Endometrial microvascular endothelial cells (primary cell): ENCODE results near the gene ME3. TPM values are rescaled to one million over a fixed set of nuclear protein-coding genes. Genes with fewer than 3 reads are reported as not detected.
"Not testable (repeated sequence)": the region's sequence is repeated elsewhere in the genome, so short reads cannot be mapped to it uniquely, and the experiment has no call there.

Experiments
- in situ Hi-C: cut with HindIII; loops from 2 replicates; pipeline ENCODE4 v1.10.0; 2017; ENCODE audit warnings: low sequenced_read_pairs, low pct_unique_long_range_greater_than_20kb; ENCODE audit errors: inconsistent ontology term
- total RNA-seq: library from RNA; depleted of rRNA; stranded (reverse); fragments of >200 nt; gene quantifications from one replicate; pipeline ENCODE4 v1.2.3, GENCODE V29; 2015; ENCODE audit errors: inconsistent ontology term

Gene ME3
- total RNA-seq, 1 donor from 2014 or later = 44.4 TPM

DNA sequence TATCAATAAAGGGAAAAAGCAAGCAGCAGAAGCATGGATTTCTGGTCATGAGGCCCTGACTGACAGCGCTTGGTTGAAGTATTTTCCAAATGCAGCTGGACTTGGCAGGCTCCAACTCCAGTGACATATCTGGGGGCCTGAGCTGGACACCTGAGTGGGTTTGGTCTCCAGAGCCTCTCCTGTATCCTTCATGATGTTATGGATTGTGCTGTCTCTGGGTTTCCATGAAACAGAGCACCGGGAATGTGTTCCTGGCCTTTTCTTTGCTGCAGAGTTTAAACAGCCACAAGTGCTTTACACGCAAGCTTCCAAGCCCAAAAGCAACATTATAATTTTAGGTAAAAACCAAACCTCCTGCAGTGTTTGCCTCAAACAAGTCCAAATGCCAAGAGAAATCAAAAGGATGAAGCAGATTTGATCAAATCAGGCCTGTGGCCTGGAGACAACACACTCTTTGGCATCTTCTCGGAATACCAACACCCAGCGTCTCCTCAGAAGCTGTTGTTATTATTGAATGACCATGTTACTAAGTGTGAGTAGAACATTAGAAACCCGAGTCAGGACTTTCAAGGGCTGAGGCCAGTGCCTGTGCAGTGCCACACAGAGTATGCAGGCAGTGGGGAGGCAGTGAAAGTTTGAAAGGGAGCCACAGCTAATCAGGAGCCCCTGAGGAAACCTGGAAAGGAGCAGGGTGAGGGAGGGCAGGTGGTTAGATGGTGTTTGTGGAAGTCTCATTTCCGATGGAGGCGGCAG lies 42.0 kb downstream of the ME3 start:
- in situ Hi-C loops = loop anchor here (25.0 kb wide), 1 partner anchor 157 kb away; no protein-coding TSS in a partner anchor

DNA sequence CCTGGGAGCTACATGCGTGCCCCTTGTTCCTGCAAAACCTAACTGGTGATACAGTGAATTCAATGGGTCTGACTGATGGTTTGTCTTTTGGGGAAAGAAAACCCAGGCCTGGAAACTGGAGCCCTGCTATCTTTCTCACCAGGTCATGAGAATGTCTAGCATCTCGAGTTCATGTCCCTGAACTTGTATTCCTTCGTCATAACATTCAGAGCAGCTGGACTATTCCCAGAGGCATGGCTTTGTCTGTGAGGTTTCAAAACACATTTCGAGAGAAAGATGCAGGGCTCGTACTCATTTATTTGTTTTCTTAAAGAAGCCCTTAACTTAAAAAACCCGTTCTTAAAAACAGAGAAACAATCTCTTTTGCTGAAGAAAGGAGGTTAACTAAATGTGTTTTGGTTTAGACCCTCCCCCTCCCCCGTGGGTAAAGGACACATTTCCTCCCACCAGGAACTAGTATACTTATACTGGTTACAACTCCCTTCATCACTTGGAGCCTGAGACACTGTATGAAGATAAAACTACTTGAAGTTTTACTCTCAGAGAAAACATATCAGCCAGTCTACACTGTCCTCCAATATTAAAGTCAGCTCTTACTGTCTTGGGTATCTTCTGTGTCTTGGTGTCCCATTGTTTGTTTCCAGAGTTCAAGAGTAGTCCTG lies 43.2 kb downstream of the ME3 start:
- in situ Hi-C loops = loop anchor here (25.0 kb wide), 1 partner anchor 158 kb away; no protein-coding TSS in a partner anchor

DNA sequence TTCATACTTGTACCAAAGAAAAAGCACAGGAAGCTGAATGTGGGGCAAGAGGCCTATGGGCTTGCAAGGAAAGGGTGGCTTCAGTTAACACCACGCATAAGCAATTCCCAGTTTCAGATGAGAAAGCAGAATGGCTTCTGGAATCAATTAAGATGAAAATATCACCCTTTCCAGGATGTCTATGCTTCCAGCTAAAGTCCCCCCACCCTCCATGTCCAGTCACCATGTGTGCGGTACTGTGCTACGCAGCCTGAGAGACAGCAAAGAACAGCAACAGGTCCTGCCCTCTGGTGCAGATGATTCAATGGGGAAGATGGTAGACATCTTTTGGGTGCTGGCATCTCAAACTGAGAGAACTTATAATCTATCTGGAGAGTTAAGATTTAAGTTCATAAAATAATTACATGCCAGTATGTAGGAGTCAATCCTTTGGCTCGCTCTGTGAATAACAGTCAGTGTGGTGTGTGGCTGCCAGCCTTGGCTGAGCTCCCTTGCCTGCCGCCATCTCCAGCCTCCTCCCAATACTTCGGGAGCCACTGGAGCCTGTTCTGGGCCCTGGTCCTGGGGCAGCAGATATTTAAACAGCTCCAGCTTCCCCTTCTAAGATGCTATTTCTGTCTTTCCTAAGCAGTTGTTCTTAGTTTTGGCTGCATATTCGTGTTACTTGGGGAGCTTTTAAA lies 44.5 kb downstream of the ME3 start:
- in situ Hi-C loops = loop anchor here (25.0 kb wide), 1 partner anchor 159 kb away; no protein-coding TSS in a partner anchor

DNA sequence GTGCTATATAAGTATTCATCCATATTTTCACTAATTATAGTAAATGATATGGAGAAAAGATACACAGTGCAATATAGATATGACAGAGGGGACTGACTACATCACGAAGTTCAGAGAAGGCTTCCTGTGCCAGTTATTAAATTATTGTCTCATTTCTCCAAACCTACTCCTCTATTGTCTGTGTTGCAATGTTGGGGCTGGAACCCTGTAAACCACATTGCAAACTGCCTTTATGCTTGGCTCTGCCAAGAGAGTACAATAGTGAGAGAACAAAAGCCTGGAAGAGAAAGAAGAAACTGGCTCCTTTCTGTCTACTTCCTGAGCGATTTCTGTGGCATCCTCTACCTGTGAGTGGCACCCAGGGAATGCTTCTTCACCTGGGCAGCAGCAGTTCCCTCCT lies 46.4 kb downstream of the ME3 start:
- in situ Hi-C loops = loop anchor here (25.0 kb wide), 1 partner anchor 161 kb away; no protein-coding TSS in a partner anchor

DNA sequence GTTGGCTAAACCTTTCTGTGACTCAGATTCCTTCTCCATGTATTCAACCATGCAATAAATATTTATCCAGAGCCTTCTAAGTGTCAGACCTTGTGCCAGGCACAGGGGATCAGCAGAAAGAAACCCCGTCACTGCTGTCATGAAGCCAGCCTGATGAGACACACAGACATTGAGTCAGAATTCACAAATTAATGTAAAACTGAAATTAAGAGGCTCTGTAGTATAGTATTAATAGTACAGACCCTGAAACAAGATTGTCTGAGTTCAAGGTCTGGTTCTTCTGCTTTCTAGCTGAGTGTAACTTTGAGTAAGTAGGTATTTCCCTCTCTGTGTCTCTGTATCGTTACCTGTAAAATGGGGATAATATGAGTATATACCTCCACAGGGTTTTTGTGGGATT lies 46.9 kb downstream of the ME3 start:
- in situ Hi-C loops = loop anchor here (25.0 kb wide), 1 partner anchor 162 kb away; no protein-coding TSS in a partner anchor

DNA sequence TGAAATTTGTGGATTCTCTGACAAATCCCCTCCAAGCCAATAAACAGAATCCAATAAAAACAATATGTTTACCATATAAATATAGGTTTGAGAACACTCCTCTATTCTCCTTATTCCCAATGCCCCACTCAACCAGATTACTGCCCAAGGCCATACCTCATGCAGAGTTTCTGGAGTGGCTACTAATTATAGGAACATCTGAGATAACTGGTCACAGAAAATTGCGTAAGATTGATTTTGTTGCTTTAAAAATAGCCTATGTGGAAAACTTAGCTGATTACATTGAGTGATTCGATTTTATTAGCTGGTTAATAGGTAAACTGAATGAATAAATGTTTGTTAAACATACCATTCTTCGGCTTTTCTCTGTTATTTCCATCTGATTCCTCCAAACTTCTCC lies 48.0 kb downstream of the ME3 start:
- in situ Hi-C loops = no loop called here

DNA sequence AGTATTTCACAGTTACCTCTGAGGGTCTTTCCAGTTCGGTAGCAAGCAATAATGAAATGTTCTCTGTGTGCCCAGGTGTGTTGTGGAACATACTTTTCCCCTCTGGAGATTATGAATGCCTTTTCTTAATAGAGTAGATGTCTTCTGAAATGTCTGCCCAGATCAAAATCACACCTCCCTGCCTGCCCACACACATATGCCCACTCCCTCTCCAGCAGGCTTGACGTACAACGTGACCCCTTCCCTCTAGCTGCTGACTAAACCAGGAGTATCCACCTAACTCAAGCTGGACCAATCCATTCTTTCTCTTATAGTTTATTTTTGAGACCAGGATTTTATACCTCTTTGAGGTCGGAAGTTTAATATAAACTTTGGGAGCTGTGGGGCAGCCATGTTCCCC lies 48.7 kb downstream of the ME3 start:
- in situ Hi-C loops = no loop called here

DNA sequence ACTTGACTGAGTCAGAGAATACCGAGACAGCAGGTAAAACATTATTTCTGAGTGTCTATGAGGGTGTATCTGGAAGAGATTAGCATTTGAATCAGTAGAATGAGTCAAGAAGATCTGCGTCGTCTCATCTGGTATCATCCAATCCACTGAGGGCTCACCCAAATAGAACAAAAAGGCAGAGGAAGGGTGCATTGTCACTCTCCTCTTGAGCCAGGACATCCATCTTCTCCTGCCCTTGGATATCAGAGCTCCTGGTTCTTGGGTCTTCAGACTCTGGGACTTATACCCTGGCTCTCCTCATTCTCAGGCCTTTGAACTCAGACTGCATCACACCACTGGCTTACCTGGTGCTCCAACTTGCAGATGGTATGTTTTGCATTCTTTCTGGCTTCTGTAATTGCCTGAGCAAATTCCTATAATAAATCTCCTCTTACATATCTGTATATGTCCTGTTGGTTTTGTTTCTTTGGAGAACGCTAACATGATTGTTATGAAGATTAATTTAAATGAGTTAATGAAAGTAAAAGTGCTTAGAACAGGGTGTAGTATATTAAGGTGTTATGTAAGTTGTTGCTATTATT lies 49.3 kb downstream of the ME3 start:
- in situ Hi-C loops = no loop called here

DNA sequence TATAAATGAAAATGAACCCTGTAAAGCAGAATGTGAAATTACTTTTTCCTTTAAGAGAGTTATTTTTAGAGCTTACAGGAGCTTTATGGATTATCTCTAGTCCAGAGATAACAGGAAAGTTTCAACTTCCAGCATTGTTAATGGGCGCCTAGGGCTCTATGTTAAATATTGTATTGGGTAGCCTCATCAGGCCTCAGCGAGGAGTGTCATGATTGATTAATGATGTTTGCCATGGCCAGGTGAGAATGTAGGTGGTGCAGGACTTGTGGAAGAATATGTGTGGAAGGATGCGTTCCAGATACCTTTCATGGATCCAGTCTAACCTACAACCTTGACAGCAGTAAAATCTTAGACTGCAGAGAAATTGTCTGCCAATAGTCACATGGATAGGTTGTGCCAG lies 50.6 kb downstream of the ME3 start:
- in situ Hi-C loops = no loop called here

DNA sequence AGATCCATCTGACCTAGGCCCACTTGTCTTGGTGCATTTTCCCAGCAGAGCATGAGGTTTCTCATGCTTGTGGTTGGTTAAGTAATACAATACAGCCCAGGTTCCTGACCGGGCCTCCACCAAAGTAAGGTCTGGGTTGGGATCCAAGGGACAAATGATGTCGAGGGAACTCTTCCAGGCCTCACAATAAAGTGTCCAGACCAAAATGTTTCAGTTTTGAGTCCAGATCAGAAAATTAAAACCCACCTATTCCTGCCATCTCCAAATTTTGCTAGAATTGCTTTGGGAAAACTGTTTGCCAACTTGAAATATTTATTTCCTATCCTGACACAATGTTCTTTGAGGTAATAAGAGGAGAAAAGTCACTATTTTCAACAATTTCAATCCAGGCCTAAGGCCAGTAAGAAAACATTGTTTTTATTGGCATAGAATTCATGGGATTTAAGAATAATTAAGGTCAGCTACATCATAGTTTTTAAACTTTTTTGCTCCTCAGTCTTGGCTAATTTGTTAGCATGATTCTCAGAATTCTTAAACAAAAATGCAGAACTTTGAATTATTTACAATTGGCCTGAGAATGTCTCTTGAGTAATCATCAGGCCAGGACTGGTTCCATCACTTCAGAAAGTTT lies 51.4 kb downstream of the ME3 start:
- in situ Hi-C loops = no loop called here

DNA sequence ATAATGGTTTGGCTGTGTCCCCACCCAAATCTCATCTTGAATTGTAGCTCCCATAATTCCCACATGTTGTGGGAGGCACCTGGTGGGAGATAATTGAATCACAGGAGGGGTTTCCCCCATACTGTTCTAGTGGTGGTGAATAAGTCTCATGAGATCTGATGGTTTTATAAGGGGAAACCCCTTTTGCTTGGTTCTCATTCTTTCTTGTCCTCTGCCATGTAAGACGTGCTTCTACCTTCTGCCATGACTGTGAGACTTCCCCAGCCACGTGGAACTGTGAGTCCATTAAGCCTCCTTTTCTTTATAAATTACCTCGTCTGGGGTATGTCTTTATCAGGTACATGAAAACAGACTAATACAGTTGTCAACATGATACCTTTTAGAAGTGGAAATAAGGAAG lies 53.0 kb downstream of the ME3 start:
- in situ Hi-C loops = not testable (repeated sequence)

DNA sequence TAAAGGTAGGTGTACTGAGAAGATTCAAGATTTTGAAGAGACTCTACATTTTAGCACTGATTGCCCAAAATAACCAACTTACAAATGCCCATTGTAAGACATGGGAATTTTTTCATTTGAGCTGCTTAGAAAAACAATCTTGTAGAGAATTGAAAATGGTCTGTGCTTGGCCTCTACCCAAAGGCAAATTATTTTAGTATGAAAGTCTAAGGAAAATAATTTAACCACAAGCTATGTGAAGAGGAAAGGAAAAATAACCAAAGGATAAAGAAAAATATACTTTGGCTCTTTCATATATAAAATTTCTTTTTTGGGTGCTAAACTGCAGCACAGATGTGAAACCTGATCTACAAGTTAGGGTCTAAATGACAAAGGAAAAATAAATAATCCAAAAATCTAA lies 54.9 kb downstream of the ME3 start:
- in situ Hi-C loops = no loop called here

DNA sequence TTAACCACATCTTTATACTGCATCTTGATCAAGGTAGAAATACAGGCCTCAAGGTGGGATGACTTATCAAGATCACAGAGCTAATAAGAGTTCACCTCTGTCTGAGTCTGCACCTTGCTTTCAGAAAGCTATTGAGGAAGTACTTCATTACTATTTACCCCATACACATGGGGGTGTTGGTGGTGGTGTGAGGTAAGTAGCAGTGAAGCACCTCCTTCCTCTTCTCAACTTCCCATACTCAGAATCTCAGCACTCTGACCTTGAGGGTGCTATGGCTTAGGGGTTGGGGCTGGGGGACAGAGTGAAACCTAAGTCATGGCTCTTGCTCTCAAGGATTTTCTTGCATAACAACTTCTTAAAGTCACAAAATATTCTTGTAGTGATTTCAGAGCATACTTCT lies 56.9 kb downstream of the ME3 start:
- in situ Hi-C loops = no loop called here

DNA sequence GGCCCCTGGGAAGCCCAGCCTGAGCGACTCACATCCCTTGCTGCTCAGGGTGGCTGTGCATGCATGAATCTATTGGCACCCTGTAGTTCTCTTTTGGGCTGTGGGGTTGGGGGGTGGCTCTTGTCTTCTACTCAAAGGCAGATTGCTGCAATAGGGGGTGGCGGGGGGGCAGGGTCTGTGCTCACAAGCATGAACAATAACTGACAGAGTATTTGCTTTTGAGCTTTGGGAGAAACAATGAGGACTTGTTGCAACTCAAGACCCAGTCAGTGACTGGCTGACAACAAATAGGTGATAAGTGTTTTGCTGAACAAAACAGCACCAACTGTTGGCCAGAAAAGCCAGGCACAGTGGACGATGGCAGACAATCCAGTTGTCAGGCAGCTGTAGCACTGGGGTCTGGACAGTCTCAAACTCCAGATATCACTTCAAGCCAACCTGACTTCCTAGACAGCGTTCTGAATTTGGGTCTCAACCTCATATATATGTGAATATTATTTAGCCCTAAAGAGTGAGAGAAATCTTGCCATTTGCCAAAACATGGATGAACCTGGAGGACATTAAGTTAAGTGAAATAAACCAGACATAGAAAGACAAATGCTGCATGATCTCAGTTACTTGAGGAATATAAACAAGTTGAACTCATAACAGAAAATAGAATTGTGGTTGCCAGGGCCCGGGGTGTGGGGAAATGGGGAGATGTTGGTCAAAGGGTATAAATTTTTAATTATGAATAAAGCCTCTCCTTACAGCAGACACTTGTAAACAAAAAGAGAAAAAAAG lies 61.7 kb downstream of the ME3 start:
- in situ Hi-C loops = no loop called here

DNA sequence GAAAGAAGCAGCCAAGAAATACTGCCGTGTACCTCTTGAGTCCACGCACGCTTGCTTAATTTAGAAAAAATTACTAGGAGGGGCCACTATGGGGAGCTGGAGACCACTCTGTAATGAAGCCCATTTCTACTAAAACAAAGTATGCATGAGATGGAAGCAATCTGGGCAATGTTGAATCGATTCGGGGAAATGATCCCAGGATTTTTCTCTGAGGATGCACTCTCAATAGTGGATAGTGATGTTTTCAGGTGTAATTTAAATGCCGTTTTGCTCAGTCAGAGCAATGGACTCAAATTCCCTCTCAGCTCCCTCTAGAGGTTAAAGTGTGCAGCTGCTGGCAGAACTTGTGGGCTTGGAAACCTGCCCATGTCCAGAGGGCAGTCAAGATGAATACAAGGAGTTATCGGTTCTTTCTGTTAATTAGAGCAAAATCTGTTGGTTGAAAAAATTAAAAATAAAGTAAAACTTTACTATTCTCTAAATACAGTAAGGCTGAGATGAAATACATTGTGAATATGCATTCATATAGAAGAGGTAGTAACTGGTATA lies 64.1 kb downstream of the ME3 start:
- in situ Hi-C loops = no loop called here

DNA sequence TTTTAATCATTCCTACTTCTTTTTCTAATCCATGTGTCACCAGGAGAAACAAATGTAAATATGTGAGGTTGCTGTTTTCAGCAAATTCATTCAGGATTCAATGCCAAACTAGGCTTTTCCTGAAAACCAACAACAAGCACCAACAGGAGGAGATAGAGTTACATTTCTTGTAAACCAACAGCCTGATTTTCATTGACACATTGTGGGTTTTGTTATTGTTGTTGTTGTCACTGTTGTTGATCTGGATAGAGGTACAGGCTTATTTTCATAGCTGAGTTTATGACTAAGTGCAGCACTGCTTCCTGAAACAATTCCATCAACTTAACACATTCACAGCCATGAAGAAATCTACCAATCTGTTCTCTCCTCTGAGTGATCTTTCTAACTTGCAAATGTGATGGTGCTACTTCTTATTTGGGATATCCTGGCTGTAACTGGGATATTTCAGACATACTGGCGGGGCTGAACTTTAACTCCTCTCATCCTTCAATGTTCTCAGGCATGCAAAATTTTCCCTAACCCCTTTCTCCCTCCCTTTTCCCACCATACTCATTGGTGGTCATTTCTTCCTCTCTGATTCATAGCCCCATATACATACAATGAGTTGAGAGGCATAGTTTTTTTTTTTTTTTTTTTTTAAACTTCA lies 65.5 kb downstream of the ME3 start:
- in situ Hi-C loops = no loop called here

DNA sequence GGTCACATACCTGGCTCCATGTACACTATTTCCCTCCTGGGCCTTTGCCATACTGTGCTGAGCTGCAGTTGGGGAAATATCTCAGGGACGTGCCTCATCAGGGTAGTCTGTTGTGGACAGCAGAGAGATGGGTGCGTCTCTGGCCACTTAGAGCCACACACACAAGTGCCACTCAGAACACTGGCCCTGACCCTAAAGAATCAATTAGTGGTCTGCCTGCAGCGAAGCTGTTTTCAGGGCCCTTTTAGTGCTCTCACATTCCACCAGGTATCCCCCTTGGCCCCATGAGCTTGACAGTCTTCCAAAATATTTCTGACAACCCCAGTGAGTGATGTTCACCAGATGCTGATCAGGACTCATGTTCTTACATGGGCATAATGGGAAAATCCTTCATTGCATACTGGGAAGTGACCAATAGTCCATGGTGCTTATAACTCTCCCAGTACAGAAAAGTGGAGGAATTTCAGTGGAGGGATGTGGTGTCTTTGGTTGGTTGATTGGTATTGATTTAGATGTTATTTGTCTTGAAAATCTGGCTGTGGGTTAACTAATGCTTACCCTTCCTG lies 66.1 kb downstream of the ME3 start:
- in situ Hi-C loops = no loop called here
